ENCODE data around the gene FUCA2. TPM values are rescaled to one million over a fixed set of nuclear protein-coding genes. Genes with fewer than 3 reads are reported as not detected.

FUCA2 gene
- total and polyA plus RNA-seq, 2 experiments from 2014 or later = 31.8 to 33.4 TPM

DNA sequence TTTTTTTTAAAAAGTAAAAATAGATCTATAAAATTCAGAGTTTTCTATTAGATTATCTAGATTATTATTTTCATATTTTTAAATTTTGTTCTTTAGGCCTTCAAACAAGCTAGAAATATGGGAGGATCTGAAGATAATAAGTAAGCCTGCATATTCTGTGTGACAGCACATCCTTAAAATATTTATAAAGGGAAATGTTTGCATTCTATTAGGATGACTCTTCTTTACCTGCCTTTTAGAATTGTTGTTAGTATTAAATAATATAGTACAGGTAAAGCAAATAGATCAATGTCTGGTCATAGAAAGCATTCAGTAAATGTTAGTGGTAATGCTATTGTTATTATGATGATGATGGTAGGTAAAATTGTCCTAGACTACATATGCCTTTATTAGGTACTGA, 43.5 kb downstream of the FUCA2 start:
- H4K20me1 ChIP-seq (replicated peaks; ENCODE audit: insufficient read depth) = no peaks in the 10 kb centered on the region
- Mint-ChIP-seq H3K27ac (no peak overlapping the region), H3K4me3 (no peak overlapping the region), H3K27me3 (ENCODE audit: insufficient read depth, low read depth, poor library complexity) (no peaks in the 10 kb centered on the region), H3K36me3 (ENCODE audit: low read depth) (no peaks in the 10 kb centered on the region), H3K9me3 (no peaks in the 10 kb centered on the region), H3K4me1 (no peaks in the 10 kb centered on the region)
- H2AFZ ChIP-seq = no peak overlapping the region
- no peak overlapping the region for H3K4me2 ChIP-seq
- no peaks in the 10 kb centered on the region for H3K9me2 ChIP-seq (ENCODE audit: insufficient read depth)
- H3F3A ChIP-seq (replicated peaks; ENCODE audit: low read depth) = no peaks in the 10 kb centered on the region
- H3K4me3 ChIP-seq = no peak overlapping the region
- H3K27ac ChIP-seq (ENCODE audit: low read depth) = no peak overlapping the region
- no peak for TF ChIP-seq EZH2 (IDR thresholded peaks at IDR 0.05; ENCODE audit: low read depth, unreplicated experiment)
- TF ChIP-seq, protein P1, sequence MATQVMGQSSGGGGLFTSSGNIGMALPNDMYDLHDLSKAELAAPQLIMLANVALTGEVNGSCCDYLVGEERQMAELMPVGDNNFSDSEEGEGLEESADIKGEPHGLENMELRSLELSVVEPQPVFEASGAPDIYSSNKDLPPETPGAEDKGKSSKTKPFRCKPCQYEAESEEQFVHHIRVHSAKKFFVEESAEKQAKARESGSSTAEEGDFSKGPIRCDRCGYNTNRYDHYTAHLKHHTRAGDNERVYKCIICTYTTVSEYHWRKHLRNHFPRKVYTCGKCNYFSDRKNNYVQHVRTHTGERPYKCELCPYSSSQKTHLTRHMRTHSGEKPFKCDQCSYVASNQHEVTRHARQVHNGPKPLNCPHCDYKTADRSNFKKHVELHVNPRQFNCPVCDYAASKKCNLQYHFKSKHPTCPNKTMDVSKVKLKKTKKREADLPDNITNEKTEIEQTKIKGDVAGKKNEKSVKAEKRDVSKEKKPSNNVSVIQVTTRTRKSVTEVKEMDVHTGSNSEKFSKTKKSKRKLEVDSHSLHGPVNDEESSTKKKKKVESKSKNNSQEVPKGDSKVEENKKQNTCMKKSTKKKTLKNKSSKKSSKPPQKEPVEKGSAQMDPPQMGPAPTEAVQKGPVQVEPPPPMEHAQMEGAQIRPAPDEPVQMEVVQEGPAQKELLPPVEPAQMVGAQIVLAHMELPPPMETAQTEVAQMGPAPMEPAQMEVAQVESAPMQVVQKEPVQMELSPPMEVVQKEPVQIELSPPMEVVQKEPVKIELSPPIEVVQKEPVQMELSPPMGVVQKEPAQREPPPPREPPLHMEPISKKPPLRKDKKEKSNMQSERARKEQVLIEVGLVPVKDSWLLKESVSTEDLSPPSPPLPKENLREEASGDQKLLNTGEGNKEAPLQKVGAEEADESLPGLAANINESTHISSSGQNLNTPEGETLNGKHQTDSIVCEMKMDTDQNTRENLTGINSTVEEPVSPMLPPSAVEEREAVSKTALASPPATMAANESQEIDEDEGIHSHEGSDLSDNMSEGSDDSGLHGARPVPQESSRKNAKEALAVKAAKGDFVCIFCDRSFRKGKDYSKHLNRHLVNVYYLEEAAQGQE (IDR thresholded peaks at IDR 0.05; ENCODE audit: unreplicated experiment) = no peak
- no peak for TF ChIP-seq NANOG (IDR thresholded peaks at IDR 0.05; ENCODE audit: borderline replicate concordance)
- TF ChIP-seq, protein P2, sequence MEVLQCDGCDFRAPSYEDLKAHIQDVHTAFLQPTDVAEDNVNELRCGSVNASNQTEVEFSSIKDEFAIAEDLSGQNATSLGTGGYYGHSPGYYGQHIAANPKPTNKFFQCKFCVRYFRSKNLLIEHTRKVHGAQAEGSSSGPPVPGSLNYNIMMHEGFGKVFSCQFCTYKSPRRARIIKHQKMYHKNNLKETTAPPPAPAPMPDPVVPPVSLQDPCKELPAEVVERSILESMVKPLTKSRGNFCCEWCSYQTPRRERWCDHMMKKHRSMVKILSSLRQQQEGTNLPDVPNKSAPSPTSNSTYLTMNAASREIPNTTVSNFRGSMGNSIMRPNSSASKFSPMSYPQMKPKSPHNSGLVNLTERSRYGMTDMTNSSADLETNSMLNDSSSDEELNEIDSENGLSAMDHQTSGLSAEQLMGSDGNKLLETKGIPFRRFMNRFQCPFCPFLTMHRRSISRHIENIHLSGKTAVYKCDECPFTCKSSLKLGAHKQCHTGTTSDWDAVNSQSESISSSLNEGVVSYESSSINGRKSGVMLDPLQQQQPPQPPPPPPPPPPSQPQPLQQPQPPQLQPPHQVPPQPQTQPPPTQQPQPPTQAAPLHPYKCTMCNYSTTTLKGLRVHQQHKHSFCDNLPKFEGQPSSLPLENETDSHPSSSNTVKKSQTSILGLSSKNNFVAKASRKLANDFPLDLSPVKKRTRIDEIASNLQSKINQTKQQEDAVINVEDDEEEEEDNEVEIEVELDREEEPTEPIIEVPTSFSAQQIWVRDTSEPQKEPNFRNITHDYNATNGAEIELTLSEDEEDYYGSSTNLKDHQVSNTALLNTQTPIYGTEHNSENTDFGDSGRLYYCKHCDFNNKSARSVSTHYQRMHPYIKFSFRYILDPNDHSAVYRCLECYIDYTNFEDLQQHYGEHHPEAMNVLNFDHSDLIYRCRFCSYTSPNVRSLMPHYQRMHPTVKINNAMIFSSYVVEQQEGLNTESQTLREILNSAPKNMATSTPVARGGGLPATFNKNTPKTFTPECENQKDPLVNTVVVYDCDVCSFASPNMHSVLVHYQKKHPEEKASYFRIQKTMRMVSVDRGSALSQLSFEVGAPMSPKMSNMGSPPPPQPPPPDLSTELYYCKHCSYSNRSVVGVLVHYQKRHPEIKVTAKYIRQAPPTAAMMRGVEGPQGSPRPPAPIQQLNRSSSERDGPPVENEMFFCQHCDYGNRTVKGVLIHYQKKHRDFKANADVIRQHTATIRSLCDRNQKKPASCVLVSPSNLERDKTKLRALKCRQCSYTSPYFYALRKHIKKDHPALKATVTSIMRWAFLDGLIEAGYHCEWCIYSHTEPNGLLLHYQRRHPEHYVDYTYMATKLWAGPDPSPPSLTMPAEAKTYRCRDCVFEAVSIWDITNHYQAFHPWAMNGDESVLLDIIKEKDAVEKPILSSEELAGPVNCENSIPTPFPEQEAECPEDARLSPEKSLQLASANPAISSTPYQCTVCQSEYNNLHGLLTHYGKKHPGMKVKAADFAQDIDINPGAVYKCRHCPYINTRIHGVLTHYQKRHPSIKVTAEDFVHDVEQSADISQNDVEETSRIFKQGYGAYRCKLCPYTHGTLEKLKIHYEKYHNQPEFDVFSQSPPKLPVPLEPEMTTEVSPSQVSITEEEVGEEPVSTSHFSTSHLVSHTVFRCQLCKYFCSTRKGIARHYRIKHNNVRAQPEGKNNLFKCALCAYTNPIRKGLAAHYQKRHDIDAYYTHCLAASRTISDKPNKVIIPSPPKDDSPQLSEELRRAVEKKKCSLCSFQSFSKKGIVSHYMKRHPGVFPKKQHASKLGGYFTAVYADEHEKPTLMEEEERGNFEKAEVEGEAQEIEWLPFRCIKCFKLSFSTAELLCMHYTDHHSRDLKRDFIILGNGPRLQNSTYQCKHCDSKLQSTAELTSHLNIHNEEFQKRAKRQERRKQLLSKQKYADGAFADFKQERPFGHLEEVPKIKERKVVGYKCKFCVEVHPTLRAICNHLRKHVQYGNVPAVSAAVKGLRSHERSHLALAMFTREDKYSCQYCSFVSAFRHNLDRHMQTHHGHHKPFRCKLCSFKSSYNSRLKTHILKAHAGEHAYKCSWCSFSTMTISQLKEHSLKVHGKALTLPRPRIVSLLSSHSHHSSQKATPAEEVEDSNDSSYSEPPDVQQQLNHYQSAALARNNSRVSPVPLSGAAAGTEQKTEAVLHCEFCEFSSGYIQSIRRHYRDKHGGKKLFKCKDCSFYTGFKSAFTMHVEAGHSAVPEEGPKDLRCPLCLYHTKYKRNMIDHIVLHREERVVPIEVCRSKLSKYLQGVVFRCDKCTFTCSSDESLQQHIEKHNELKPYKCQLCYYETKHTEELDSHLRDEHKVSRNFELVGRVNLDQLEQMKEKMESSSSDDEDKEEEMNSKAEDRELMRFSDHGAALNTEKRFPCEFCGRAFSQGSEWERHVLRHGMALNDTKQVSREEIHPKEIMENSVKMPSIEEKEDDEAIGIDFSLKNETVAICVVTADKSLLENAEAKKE (CRISPR knock-in tag; IDR thresholded peaks at IDR 0.05) = no peak
- no peak for TF ChIP-seq ZNF114 (CRISPR knock-in tag; IDR thresholded peaks at IDR 0.05)
- TF ChIP-seq EZH2phosphoT487 (IDR thresholded peaks at IDR 0.05; ENCODE audit: unreplicated experiment) = no peak
- TF ChIP-seq, protein P3, sequence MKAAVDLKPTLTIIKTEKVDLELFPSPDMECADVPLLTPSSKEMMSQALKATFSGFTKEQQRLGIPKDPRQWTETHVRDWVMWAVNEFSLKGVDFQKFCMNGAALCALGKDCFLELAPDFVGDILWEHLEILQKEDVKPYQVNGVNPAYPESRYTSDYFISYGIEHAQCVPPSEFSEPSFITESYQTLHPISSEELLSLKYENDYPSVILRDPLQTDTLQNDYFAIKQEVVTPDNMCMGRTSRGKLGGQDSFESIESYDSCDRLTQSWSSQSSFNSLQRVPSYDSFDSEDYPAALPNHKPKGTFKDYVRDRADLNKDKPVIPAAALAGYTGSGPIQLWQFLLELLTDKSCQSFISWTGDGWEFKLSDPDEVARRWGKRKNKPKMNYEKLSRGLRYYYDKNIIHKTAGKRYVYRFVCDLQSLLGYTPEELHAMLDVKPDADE (IDR thresholded peaks at IDR 0.05) = no peak
- TF ChIP-seq STAT1 (IDR thresholded peaks at IDR 0.05; ENCODE audit: unreplicated experiment) = no peak
- no peak for TF ChIP-seq JUNB (IDR thresholded peaks at IDR 0.05; ENCODE audit: unreplicated experiment)
- TF ChIP-seq, protein P4, sequence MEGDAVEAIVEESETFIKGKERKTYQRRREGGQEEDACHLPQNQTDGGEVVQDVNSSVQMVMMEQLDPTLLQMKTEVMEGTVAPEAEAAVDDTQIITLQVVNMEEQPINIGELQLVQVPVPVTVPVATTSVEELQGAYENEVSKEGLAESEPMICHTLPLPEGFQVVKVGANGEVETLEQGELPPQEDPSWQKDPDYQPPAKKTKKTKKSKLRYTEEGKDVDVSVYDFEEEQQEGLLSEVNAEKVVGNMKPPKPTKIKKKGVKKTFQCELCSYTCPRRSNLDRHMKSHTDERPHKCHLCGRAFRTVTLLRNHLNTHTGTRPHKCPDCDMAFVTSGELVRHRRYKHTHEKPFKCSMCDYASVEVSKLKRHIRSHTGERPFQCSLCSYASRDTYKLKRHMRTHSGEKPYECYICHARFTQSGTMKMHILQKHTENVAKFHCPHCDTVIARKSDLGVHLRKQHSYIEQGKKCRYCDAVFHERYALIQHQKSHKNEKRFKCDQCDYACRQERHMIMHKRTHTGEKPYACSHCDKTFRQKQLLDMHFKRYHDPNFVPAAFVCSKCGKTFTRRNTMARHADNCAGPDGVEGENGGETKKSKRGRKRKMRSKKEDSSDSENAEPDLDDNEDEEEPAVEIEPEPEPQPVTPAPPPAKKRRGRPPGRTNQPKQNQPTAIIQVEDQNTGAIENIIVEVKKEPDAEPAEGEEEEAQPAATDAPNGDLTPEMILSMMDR (conservative IDR thresholded peaks at IDR 0.05; ENCODE audit: low read depth in 2 of 2) = no peak
- TF ChIP-seq POLR2AphosphoS5 (IDR thresholded peaks at IDR 0.05; ENCODE audit: low read depth) = no peak
- TF ChIP-seq CREB1 (CRISPR knock-in tag; IDR thresholded peaks at IDR 0.05; ENCODE audit: low read depth) = no peak
- no peak for TF ChIP-seq ZNF331 (CRISPR knock-in tag; IDR thresholded peaks at IDR 0.05; ENCODE audit: low read depth)
- no peak for DNase-seq (ENCODE audit: low spot score)
- no peaks in the 10 kb centered on the region for H3K4me1 ChIP-seq (ENCODE audit: insufficient read depth)
- no peaks in the 10 kb centered on the region for H3K79me2 ChIP-seq (replicated peaks; ENCODE audit: insufficient read depth)
- ATAC-seq = no peak
- no peaks in the 10 kb centered on the region for H3K36me3 ChIP-seq (ENCODE audit: insufficient read depth)
- no peaks in the 10 kb centered on the region for H3K27me3 ChIP-seq (ENCODE audit: insufficient read depth)

All from GM23338 (cell line).